CD14-positive monocyte (primary cell): ENCODE measurements around the gene KCNQ1. TPM values are rescaled to one million over a fixed set of nuclear protein-coding genes. Genes with fewer than 3 reads are reported as not detected.

ENCODE experiments used
- DNase-seq, 3 donors: peaks; one replicate each; pipeline ENCODE4 v3.0.0-alpha.2; 2011 to 2022
- H2AFZ ChIP-seq: 2 replicates; pipeline ENCODE4 v1.6.0; 2012; ENCODE audit warnings: mild to moderate bottlenecking, low read depth, low read length, inconsistent platforms; ENCODE audit not compliant: insufficient read depth, poor library complexity, severe bottlenecking
- H3K27ac ChIP-seq, 2 donors: 1 replicate in 1 of 2; 2 replicates in 1 of 2; pipeline ENCODE4 v1.5.1; 2012 to 2013; ENCODE audit warnings: low read length in 2 of 2, control low read depth in 1 of 2, inconsistent platforms in 1 of 2, low read depth in 1 of 2, mild to moderate bottlenecking in 1 of 2
- H3K27me3 ChIP-seq, 2 donors: one replicate each; pipeline versions ENCODE4 v1.6.0 to v1.6.1; 2011 to 2013; ENCODE audit warnings: low read length in 2 of 2; ENCODE audit not compliant: control insufficient read depth in 2 of 2, insufficient read depth in 2 of 2
- H3K36me3 ChIP-seq, 2 donors: replicated peaks in 1 of 2; 1 replicate in 1 of 2; 2 replicates in 1 of 2; pipeline versions ENCODE4 v1.5.1 to v1.6.1; 2012 to 2013; ENCODE audit warnings: low read length in 2 of 2, control low read depth in 1 of 2, inconsistent platforms in 1 of 2, mild to moderate bottlenecking in 1 of 2; ENCODE audit not compliant: insufficient read depth in 2 of 2, control insufficient read depth in 1 of 2
- H3K4me1 ChIP-seq, 2 donors: 1 replicate in 1 of 2; 2 replicates in 1 of 2; pipeline versions ENCODE4 v1.5.1 to v1.6.1; 2012 to 2013; ENCODE audit warnings: low read length in 2 of 2, control low read depth in 1 of 2, inconsistent platforms in 1 of 2, mild to moderate bottlenecking in 1 of 2, moderate library complexity in 1 of 2; ENCODE audit not compliant: insufficient read depth in 2 of 2, control insufficient read depth in 1 of 2
- H3K4me2 ChIP-seq: replicated peaks from 2 replicates; pipeline ENCODE3; 2012; ENCODE audit warnings: low read length, moderate library complexity, mild to moderate bottlenecking; ENCODE audit not compliant: poor library complexity, severe bottlenecking; ENCODE audit errors: extremely low read depth
- H3K4me3 ChIP-seq, 3 experiments: fragments of 200-600 bp in 1 of 3; sonication (generic) in 1 of 3; replicated peaks in 1 of 3; 1 replicate in 2 of 3; 2 replicates in 1 of 3; pipeline ENCODE4 v1.5.1; 2011 to 2013; ENCODE audit warnings: low read length in 3 of 3, mild to moderate bottlenecking in 3 of 3, control low read depth in 2 of 3, low read depth in 2 of 3, inconsistent platforms in 1 of 3, moderate library complexity in 1 of 3
- H3K79me2 ChIP-seq: 2 replicates; pipeline ENCODE4 v1.6.0; 2012; ENCODE audit warnings: mild to moderate bottlenecking, control low read depth, inconsistent platforms, low read length, moderate library complexity; ENCODE audit not compliant: insufficient read depth
- H3K9ac ChIP-seq: 2 replicates; pipeline ENCODE4 v1.6.0; 2017; ENCODE audit warnings: low read length, mild to moderate bottlenecking; ENCODE audit not compliant: insufficient read depth, poor library complexity, severe bottlenecking
- H3K9me3 ChIP-seq, 2 donors: replicated peaks in 1 of 2; 1 replicate in 1 of 2; 2 replicates in 1 of 2; pipeline versions ENCODE4 v1.5.1 to v1.6.1; 2012 to 2013; ENCODE audit warnings: low read length in 2 of 2, control low read depth in 1 of 2; ENCODE audit not compliant: control insufficient read depth in 1 of 2, insufficient read depth in 1 of 2
- H4K20me1 ChIP-seq: 2 replicates; pipeline ENCODE4 v1.6.0; 2012; ENCODE audit warnings: mild to moderate bottlenecking, low read length, control low read depth, moderate library complexity; ENCODE audit not compliant: insufficient read depth
- H3K27ac Mint-ChIP-seq, 7 donors: one replicate each; pipeline ENCODE4 v1.8.0; 2020; ENCODE audit warnings: mild to moderate bottlenecking in 7 of 7, mixed read lengths in 7 of 7, moderate library complexity in 6 of 7, inconsistent platforms in 2 of 7
- H3K27me3 Mint-ChIP-seq, 3 donors: one replicate each; pipeline ENCODE4 v1.8.0; 2021 to 2022; ENCODE audit warnings: low read depth in 3 of 3, mild to moderate bottlenecking in 3 of 3, mixed read lengths in 3 of 3, moderate library complexity in 3 of 3, inconsistent platforms in 1 of 3
- H3K36me3 Mint-ChIP-seq, 2 donors: one replicate each; pipeline ENCODE4 v1.8.0; 2020; ENCODE audit warnings: mixed read lengths in 2 of 2, inconsistent platforms in 1 of 2, mild to moderate bottlenecking in 1 of 2
- H3K4me1 Mint-ChIP-seq: one replicate; pipeline ENCODE4 v1.8.0; 2020; ENCODE audit warnings: mild to moderate bottlenecking, mixed read lengths
- H3K4me3 Mint-ChIP-seq, 2 donors: one replicate each; pipeline ENCODE4 v1.8.0; 2020; ENCODE audit warnings: mild to moderate bottlenecking in 2 of 2, mixed read lengths in 2 of 2, moderate library complexity in 1 of 2
- H3K9me3 Mint-ChIP-seq, 7 donors: one replicate each; pipeline ENCODE4 v1.8.0; 2020 to 2022; ENCODE audit warnings: mixed read lengths in 7 of 7, mild to moderate bottlenecking in 6 of 7, moderate library complexity in 6 of 7, inconsistent platforms in 2 of 7
- CTCF ChIP-seq: fragments of 200-600 bp; IDR thresholded peaks from one replicate; pipeline ENCODE4 v1.8.0; 2022; ENCODE audit warnings: antibody characterized with exemption, mild to moderate bottlenecking
- WGBS: methylation state at CpG from one replicate; pipeline ENCODE4 v1.1.5; 2013; ENCODE audit warnings: missing lambda C conversion rate; ENCODE audit not compliant: insufficient coverage; 5-methylcytosine and 5-hydroxymethylcytosine counted together
- intact Hi-C, 2 donors: fragments of 100-400 bp; cut with micrococcal nuclease; formaldehyde crosslinking; loops; one replicate each; pipeline versions ENCODE4 v1.15.0 to v1.15.1; 2023
- polyA plus RNA-seq, 3 donors: library from polyadenylated mRNA; depleted of rRNA in 1 of 3; unstranded in 2 of 3; stranded (reverse) in 1 of 3; fragments of 300-500 nt in 2 of 3; fragments of >200 nt in 1 of 3; fragmentation: Illumina TruSeq in 2 of 3; gene quantifications; 1 replicate in 2 of 3; 2 replicates in 1 of 3; pipeline ENCODE4 v1.2.3, GENCODE V29; 2012 to 2021

KCNQ1 gene
- polyA plus RNA-seq, 3 donors = 14.9 to 31.8 (median 21.6) TPM

GRCh38 chr11:2414616-2415015, 30.2 kb upstream of the KCNQ1 start:
- Histone ChIP-seq H3K4me2 (no peak overlapping the region), H3K36me3 (no peaks in the 10 kb centered on the region), H3K79me2 (no peaks in the 10 kb centered on the region), H3K4me3 (no peak overlapping the region), H3K4me1 (no peaks in the 10 kb centered on the region), H3K9ac (no peak overlapping the region), H3K27ac (no peak overlapping the region), H3K27me3 (no peaks in the 10 kb centered on the region), H2AFZ (no peak overlapping the region), H4K20me1 (no peaks in the 10 kb centered on the region), H3K9me3 (no peaks in the 10 kb centered on the region)
- 94% methylated on average over 35 of the region's 35 CpGs for WGBS
- no peak overlapping the region for H3K27ac Mint-ChIP-seq
- H3K27me3 Mint-ChIP-seq = peaks cover 2 to 7% (median 5%) of the 10 kb centered on the region in 3 donors
- H3K4me3 Mint-ChIP-seq = no peak overlapping the region
- TF ChIP-seq CTCF = no peak
- no peaks in the 10 kb centered on the region for H3K9me3 Mint-ChIP-seq
- no peak for DNase-seq
- H3K4me1 Mint-ChIP-seq = no peaks in the 10 kb centered on the region
- intact Hi-C loops = loop anchor here in 1 of 2 donors (10.0 kb wide), 1 partner anchor 60 kb away; no protein-coding TSS in a partner anchor
- no peaks in the 10 kb centered on the region for H3K36me3 Mint-ChIP-seq

GRCh38 chr11:2415171-2415570, 29.6 kb upstream of the KCNQ1 start:
- Mint-ChIP-seq H3K4me3 (no peak overlapping the region), H3K4me1 (peaks cover 2% of the 10 kb centered on the region), H3K27ac (no peak overlapping the region), H3K36me3 (no peaks in the 10 kb centered on the region), H3K27me3 (peaks cover 2 to 9% (median 5%) of the 10 kb centered on the region in 3 donors), H3K9me3 (no peaks in the 10 kb centered on the region)
- Histone ChIP-seq H3K9me3 (no peaks in the 10 kb centered on the region), H3K4me1 (peaks cover 0 to 2% of the 10 kb centered on the region in 2 donors), H3K27me3 (no peaks in the 10 kb centered on the region), H4K20me1 (no peaks in the 10 kb centered on the region), H3K36me3 (no peaks in the 10 kb centered on the region), H3K4me2 (no peak overlapping the region), H3K27ac (no peak overlapping the region), H3K79me2 (no peaks in the 10 kb centered on the region), H3K4me3 (no peak overlapping the region), H2AFZ (no peak overlapping the region), H3K9ac (no peak overlapping the region)
- no peak for TF ChIP-seq CTCF
- 98% methylated on average over 23 of the region's 28 CpGs for WGBS
- intact Hi-C loops = loop anchor here in 1 of 2 donors (10.0 kb wide), 1 partner anchor 60 kb away; no protein-coding TSS in a partner anchor
- DNase-seq = no peak
